Mesendoderm (in vitro differentiated cells): Measurements from ENCODE around the gene CEBPG.

Source experiments
- DNase-seq: peaks from one replicate; pipeline ENCODE4 v3.0.0; 2013
- H2AK5ac ChIP-seq: 2 replicates; pipeline ENCODE4 v1.6.1; 2013; ENCODE audit warnings: low read length, inconsistent platforms
- H2BK120ac ChIP-seq: 2 replicates; pipeline ENCODE4 v1.6.1; 2013; ENCODE audit warnings: low read depth, mild to moderate bottlenecking, low read length, moderate library complexity, mixed read lengths
- H2BK15ac ChIP-seq: replicated peaks from 2 replicates; pipeline ENCODE4 v1.6.1; 2013; ENCODE audit warnings: low read depth, mild to moderate bottlenecking, moderate library complexity
- H2BK5ac ChIP-seq: 2 replicates; pipeline ENCODE4 v1.6.1; 2013; ENCODE audit warnings: low read length, inconsistent platforms
- H3K18ac ChIP-seq: 2 replicates; pipeline ENCODE4 v1.6.1; 2013; ENCODE audit warnings: mild to moderate bottlenecking, low read length, mixed read lengths
- H3K23ac ChIP-seq: one replicate; pipeline ENCODE4 v1.6.1; 2013; ENCODE audit warnings: low read length
- H3K27ac ChIP-seq: 2 replicates; pipeline ENCODE4 v1.5.1; 2013; ENCODE audit warnings: low read depth, mild to moderate bottlenecking, inconsistent platforms, low read length, moderate library complexity
- H3K27me3 ChIP-seq: 2 replicates; pipeline ENCODE4 v1.6.1; 2013; ENCODE audit warnings: low read length, control low read depth, mild to moderate bottlenecking, inconsistent platforms; ENCODE audit not compliant: insufficient read depth, poor library complexity
- H3K36me3 ChIP-seq: 2 replicates; pipeline ENCODE4 v1.6.1; 2013; ENCODE audit warnings: low read length, inconsistent platforms; ENCODE audit not compliant: control insufficient read depth, insufficient read depth
- H3K4ac ChIP-seq: one replicate; pipeline ENCODE4 v1.6.1; 2013; ENCODE audit warnings: low read depth, mild to moderate bottlenecking, low read length, moderate library complexity
- H3K4me1 ChIP-seq: 2 replicates; pipeline ENCODE4 v1.6.1; 2013; ENCODE audit warnings: low read depth, low read length, inconsistent platforms; ENCODE audit not compliant: control insufficient read depth
- H3K4me2 ChIP-seq: 2 replicates; pipeline ENCODE4 v1.6.1; 2013; ENCODE audit warnings: low read length
- H3K4me3 ChIP-seq: 2 replicates; pipeline ENCODE4 v1.5.1; 2013; ENCODE audit warnings: mild to moderate bottlenecking, low read length
- H3K56ac ChIP-seq: one replicate; pipeline ENCODE4 v1.6.1; 2013; ENCODE audit warnings: low read length
- H3K79me1 ChIP-seq: 2 replicates; pipeline ENCODE4 v1.6.1; 2013; ENCODE audit warnings: low read length, inconsistent platforms
- H3K79me2 ChIP-seq: 2 replicates; pipeline ENCODE4 v1.6.1; 2013; ENCODE audit warnings: mild to moderate bottlenecking, low read length; ENCODE audit not compliant: control insufficient read depth, insufficient read depth
- H3K9ac ChIP-seq: 2 replicates; pipeline ENCODE4 v1.6.1; 2013; ENCODE audit warnings: low read length, inconsistent platforms
- H4K5ac ChIP-seq: one replicate; pipeline ENCODE4 v1.6.1; 2013; ENCODE audit warnings: low read length
- H4K8ac ChIP-seq: one replicate; pipeline ENCODE4 v1.6.1; 2013; ENCODE audit warnings: low read depth, mild to moderate bottlenecking, control low read depth, low read length, moderate library complexity
- WGBS: extraction: QIAGEN DNeasy Blood & Tissue Kit; methylation state at CpG from one replicate; pipeline ENCODE4 v1.1.7; 2013; ENCODE audit warnings: low lambda C conversion rate, missing lambda C conversion rate; ENCODE audit not compliant: insufficient coverage; ENCODE audit errors: extremely low coverage; 5-methylcytosine and 5-hydroxymethylcytosine counted together

CEBPG gene

DNA sequence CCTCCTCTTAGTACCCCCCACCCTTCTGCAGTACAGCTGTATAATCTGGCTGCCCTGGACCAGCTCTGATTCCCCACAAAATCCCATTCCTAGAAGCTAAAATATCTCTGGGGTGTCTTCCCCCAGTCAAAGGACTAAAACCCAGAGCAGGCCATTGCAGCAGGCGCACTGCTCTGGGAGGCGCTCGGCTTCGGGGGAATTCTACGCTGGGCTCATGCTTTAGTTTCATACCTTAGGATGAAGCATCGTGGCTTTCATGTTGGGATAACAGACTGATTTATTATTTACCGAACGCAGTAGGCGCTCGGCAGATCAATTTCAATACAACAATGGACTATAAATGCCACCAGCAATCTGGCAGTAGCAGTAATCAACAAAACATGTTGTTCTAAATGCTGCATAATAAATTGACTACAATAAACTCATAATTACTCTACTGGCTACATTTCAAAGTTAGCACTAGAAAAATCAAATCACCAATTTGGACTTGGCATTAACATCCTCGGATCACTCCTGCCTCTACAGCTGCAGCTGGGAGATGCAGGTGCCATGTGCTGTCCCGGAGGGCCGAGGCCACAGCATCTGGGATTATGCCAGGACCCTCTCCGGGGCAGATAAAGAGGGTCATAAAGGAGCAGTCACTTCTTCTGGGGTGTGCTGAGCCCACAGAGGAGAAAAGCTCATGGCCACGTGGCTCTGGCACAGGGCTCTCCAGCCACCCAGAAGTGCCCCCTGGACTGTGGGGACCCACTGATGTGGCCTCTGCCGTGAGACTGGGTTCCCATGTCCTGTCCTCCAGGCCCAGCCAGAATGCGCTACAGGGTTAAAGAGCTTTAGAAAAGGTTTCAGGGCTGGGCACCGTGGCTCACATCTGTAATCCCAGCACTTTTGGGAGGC is 35.3 kb downstream of the CEBPG start:
- Histone ChIP-seq H3K9ac (no peak overlapping the region), H3K23ac (no peak overlapping the region), H3K36me3 (no peaks in the 10 kb centered on the region), H3K4me1 (peaks cover 2% of the 10 kb centered on the region), H3K56ac (no peak overlapping the region), H3K4ac (no peak overlapping the region), H3K18ac (no peak overlapping the region), H2BK120ac (no peak overlapping the region), H2AK5ac (no peak overlapping the region), H4K8ac (no peak overlapping the region), H3K79me2 (no peaks in the 10 kb centered on the region), H3K4me3 (no peak overlapping the region), H3K4me2 (no peak overlapping the region), H3K27ac (no peak overlapping the region), H2BK15ac (no peak overlapping the region), H4K5ac (no peak overlapping the region), H3K27me3 (no peaks in the 10 kb centered on the region), H2BK5ac (no peak overlapping the region), H3K79me1 (no peaks in the 10 kb centered on the region)
- no CpG with 5 or more reads among the region's 18 CpGs for WGBS
- no peak for DNase-seq

DNA sequence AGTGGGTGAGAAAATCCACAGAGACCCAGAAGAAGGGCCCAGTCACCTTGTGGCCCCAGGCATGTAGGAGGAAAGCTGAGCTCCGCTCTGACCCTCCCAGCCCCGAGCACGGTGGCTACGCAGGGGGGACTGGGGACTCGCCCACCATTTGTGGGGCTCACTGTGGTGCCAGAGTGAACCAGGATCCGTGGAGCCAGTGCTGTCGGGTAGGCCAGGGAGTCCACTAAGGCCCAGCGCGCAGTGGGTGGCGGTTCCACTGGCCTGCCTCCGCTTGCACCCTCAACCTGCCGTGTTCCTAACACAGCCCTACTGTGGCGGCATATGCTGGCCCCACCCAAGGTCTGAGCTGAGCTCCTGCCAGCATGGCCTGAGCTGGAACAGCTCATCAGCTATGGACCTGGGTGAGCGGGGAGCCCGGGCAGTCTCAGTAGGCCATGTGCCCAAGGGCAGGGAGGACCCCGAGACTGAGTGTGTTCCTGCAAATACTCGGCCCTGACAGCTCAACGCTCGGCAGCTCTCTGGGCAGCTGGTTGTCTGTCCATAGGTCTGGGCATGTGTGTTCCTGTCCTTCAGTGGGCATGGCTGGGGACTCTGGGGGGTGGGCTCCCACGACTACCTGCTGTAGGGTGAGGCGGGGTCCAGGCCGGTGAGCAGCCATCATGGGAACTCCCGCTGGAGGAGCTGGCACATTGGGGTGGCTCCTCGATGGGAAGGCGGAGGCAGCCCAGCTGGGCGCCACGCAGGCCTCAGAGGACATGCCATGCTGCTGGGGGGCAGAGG is 36.6 kb downstream of the CEBPG start:
- no peaks in the 10 kb centered on the region for H3K79me2 ChIP-seq
- DNase-seq: no peak
- H3K27me3 ChIP-seq: no peaks in the 10 kb centered on the region
- H4K5ac ChIP-seq: no peak overlapping the region
- no peak overlapping the region for H3K18ac ChIP-seq
- H3K36me3 ChIP-seq: no peaks in the 10 kb centered on the region
- H3K9ac ChIP-seq: no peak overlapping the region
- H3K4me2 ChIP-seq: no peak overlapping the region
- no peaks in the 10 kb centered on the region for H3K79me1 ChIP-seq
- H3K4me1 ChIP-seq: peaks cover 2% of the 10 kb centered on the region
- no peak overlapping the region for H4K8ac ChIP-seq
- H3K56ac ChIP-seq: no peak overlapping the region
- no peak overlapping the region for H2BK120ac ChIP-seq
- no peak overlapping the region for H3K27ac ChIP-seq
- no peak overlapping the region for H2BK5ac ChIP-seq
- WGBS: no CpG with 5 or more reads among the region's 27 CpGs
- H3K4ac ChIP-seq: no peak overlapping the region
- H2AK5ac ChIP-seq: no peak overlapping the region
- H3K4me3 ChIP-seq: no peak overlapping the region
- H3K23ac ChIP-seq: no peak overlapping the region
- no peak overlapping the region for H2BK15ac ChIP-seq

DNA sequence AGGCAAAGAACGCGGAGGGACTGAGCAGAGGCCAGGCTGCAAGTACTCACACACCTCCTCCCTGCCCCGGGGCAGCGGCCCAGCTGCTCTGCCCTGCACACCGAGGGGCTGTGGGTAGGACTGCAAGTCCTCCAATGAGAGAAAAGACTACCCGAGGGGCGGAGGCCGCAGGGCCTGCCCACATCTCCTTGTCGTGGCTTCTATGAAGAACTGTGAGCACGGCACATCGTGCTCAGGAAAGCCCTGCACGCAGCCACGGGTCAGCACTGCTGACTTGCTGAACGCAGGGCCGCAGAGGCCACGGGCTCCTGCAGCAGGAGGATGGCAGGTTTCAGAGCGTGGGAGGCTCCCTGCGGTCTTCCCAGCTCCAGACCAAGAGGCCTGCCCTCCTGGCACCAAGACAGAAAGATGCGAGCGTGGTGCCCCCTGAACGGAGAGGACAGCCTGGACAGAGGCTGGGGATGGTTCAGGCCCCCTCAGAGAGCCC is 37.4 kb downstream of the CEBPG start:
- Histone ChIP-seq H3K4ac (no peak overlapping the region), H3K27ac (no peak overlapping the region), H2BK120ac (no peak overlapping the region), H3K56ac (no peak overlapping the region), H3K79me2 (no peaks in the 10 kb centered on the region), H3K4me3 (no peak overlapping the region), H3K9ac (no peak overlapping the region), H3K79me1 (no peaks in the 10 kb centered on the region), H2BK5ac (no peak overlapping the region), H4K8ac (no peak overlapping the region), H2AK5ac (no peak overlapping the region), H3K23ac (no peak overlapping the region), H3K4me2 (no peak overlapping the region), H3K27me3 (no peaks in the 10 kb centered on the region), H2BK15ac (no peak overlapping the region), H4K5ac (no peak overlapping the region), H3K18ac (no peak overlapping the region), H3K4me1 (peaks cover 2% of the 10 kb centered on the region), H3K36me3 (no peaks in the 10 kb centered on the region)
- WGBS: no CpG with 5 or more reads among the region's 21 CpGs
- DNase-seq: no peak

DNA sequence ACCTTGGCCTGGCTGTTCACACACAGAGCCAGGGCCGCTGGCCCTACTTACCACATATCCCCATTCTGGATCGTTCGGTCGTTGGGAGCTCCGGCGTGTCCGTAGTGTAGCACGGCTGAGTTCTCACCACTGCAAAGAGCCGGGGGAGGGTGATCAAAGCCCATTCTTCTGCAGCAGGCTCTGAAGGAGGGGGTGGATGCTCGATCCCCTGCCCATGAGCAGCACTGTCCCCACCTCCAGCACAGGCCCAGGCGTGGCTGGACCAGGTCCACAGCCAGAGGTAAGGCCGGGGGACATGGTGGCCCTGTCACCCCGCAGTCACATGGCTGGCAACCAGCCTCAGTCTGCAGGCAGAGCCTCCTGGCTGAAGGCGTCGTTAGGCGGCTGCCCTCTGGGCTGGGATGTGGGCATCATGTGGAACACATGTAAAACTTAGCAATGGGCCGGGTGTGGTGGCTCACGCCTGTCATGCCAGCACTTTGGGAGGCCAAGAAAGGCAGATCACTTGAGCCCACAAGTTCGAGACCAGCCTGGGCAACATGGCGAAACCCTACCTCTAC is 38.2 kb downstream of the CEBPG start:
- H3K4me1 ChIP-seq: no peaks in the 10 kb centered on the region
- no peaks in the 10 kb centered on the region for H3K27me3 ChIP-seq
- H3K27ac ChIP-seq: no peak overlapping the region
- no peak overlapping the region for H4K5ac ChIP-seq
- H2BK15ac ChIP-seq: no peak overlapping the region
- DNase-seq: no peak
- H3K79me1 ChIP-seq: no peaks in the 10 kb centered on the region
- no peak overlapping the region for H3K23ac ChIP-seq
- no peaks in the 10 kb centered on the region for H3K79me2 ChIP-seq
- H3K4me2 ChIP-seq: no peak overlapping the region
- no peak overlapping the region for H4K8ac ChIP-seq
- H2BK5ac ChIP-seq: no peak overlapping the region
- no CpG with 5 or more reads among the region's 20 CpGs for WGBS
- H3K9ac ChIP-seq: no peak overlapping the region
- no peak overlapping the region for H3K4me3 ChIP-seq
- H3K56ac ChIP-seq: no peak overlapping the region
- no peak overlapping the region for H3K4ac ChIP-seq
- no peaks in the 10 kb centered on the region for H3K36me3 ChIP-seq
- H2AK5ac ChIP-seq: no peak overlapping the region
- no peak overlapping the region for H3K18ac ChIP-seq
- no peak overlapping the region for H2BK120ac ChIP-seq

DNA sequence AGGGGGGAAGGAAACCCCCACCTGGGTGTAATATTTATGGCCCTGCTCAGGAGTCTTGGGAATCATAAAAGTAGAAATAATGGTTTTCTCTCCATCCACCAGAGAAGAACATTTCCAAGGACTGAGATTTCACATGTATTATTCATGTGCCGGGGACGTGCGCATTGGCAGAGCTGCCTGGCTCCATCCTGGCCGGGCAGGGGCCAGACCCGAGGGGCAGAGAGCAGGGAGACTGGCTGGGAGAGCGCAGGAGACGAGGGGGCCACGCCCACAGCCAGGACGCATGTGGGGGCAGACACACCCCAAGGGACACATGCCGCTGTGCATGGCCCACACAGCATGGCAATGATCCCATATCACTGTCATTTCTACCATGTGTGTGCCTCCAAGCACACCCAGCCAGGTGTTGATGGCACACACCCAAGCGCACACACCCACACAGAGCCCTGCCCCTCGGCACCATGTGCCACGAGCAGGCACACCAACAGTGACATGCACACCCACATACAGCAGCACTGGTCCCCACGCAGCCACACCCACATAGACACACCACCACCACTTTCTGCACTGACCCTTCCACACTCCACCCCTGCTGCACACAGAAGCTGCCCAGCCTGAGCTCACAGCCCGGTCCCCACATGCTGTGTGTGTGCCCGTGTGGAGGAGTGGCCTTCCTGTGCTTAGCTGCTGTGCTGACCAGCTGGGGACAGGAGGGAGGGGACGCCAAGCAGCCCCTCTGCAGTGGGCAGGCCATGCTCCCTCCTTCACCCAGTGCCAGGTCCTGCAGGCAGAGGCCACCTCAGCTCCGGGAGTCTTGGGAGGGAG is 39.3 kb downstream of the CEBPG start:
- no peak overlapping the region for H3K23ac ChIP-seq
- no peak overlapping the region for H3K4ac ChIP-seq
- no peaks in the 10 kb centered on the region for H3K79me1 ChIP-seq
- no peak overlapping the region for H4K8ac ChIP-seq
- WGBS: no CpG with 5 or more reads among the region's 18 CpGs
- no peak overlapping the region for H2AK5ac ChIP-seq
- H3K4me2 ChIP-seq: no peak overlapping the region
- H3K36me3 ChIP-seq: no peaks in the 10 kb centered on the region
- H2BK5ac ChIP-seq: no peak overlapping the region
- H4K5ac ChIP-seq: no peak overlapping the region
- no peaks in the 10 kb centered on the region for H3K4me1 ChIP-seq
- H3K4me3 ChIP-seq: no peak overlapping the region
- no peak overlapping the region for H2BK120ac ChIP-seq
- no peak overlapping the region for H3K27ac ChIP-seq
- no peak overlapping the region for H2BK15ac ChIP-seq
- no peak overlapping the region for H3K18ac ChIP-seq
- no peak for DNase-seq
- H3K79me2 ChIP-seq: no peaks in the 10 kb centered on the region
- no peak overlapping the region for H3K56ac ChIP-seq
- H3K9ac ChIP-seq: no peak overlapping the region
- H3K27me3 ChIP-seq: no peaks in the 10 kb centered on the region
